Measurements from ENCODE around the gene PRRT4. TPM values are rescaled to one million over a fixed set of nuclear protein-coding genes. Genes with fewer than 3 reads are reported as not detected.

Gene PRRT4
- total RNA-seq, 4 donors from 2014 or later, result 0.40 to 1.2 (median 0.82) TPM

- TF ChIP-seq POLR2AphosphoS5 (IDR thresholded peaks at IDR 0.05) (no peak), POLR2A (IDR thresholded peaks at IDR 0.05) (no peak), CTCF (IDR thresholded peaks at IDR 0.05) (no peak), EP300 (IDR thresholded peaks at IDR 0.05) (no peak)
- no peaks in the 10 kb centered on the region for H3K9me3 ChIP-seq
- 64 to 74% methylated on average over 10 of the region's 10 CpGs for WGBS, 2 donors (ENCODE audit: low coverage in 1 of 2)
- no peak overlapping the region for H3K27ac ChIP-seq
- H3K27me3 ChIP-seq, result no peaks in the 10 kb centered on the region
- no peak for ATAC-seq
- H3K36me3 ChIP-seq, result peaks cover 0 to 100% of the 10 kb centered on the region in 2 donors
- H3K4me1 ChIP-seq, result no peaks in the 10 kb centered on the region
- H3K4me3 ChIP-seq, result no peak overlapping the region
Observed at GRCh38 chr7:128323459-128324367, 37.8 kb downstream of the PRRT4 start.

- H3K36me3 ChIP-seq, result peaks cover 0 to 99% of the 10 kb centered on the region in 2 donors
- H3K27me3 ChIP-seq, result no peaks in the 10 kb centered on the region
- H3K4me3 ChIP-seq, result no peak overlapping the region
- no peaks in the 10 kb centered on the region for H3K9me3 ChIP-seq
- no peak overlapping the region for H3K27ac ChIP-seq
- no peaks in the 10 kb centered on the region for H3K4me1 ChIP-seq
- TF ChIP-seq EP300 (IDR thresholded peaks at IDR 0.05) (no peak), POLR2AphosphoS5 (IDR thresholded peaks at IDR 0.05) (no peak), CTCF (IDR thresholded peaks at IDR 0.05) (no peak), POLR2A (IDR thresholded peaks at IDR 0.05) (no peak)
- ATAC-seq, result no peak
Observed at GRCh38 chr7:128323040-128323439, 38.5 kb downstream of the PRRT4 start.

- H3K27me3 ChIP-seq, result no peaks in the 10 kb centered on the region
- no peaks in the 10 kb centered on the region for H3K4me1 ChIP-seq
- H3K36me3 ChIP-seq, result peaks cover under 1 to 99% of the 10 kb centered on the region in 2 donors
- ATAC-seq, result no peak
- no peak for TF ChIP-seq EP300 (IDR thresholded peaks at IDR 0.05)
- peak in 1 of 4 experiments; percentile 18 for TF ChIP-seq CTCF (IDR thresholded peaks at IDR 0.05)
- no peak overlapping the region for H3K4me3 ChIP-seq
- WGBS, 2 donors (ENCODE audit: low coverage in 1 of 2), result 66% methylated on average over 3 of the region's 3 CpGs
- H3K27ac ChIP-seq, result no peak overlapping the region
- no peaks in the 10 kb centered on the region for H3K9me3 ChIP-seq
Observed at GRCh38 chr7:128322040-128322643, 39.3 kb downstream of the PRRT4 start.

- WGBS, 2 donors (ENCODE audit: low coverage in 1 of 2), result 90 to 91% methylated on average over 3 to 4 of the region's 5 CpGs
- no peak for ATAC-seq
- H3K9me3 ChIP-seq, result no peaks in the 10 kb centered on the region
- no peak for TF ChIP-seq POLR2A (IDR thresholded peaks at IDR 0.05)
- TF ChIP-seq POLR2AphosphoS5 (IDR thresholded peaks at IDR 0.05), result no peak
- no peak for TF ChIP-seq CTCF (IDR thresholded peaks at IDR 0.05)
- TF ChIP-seq EP300 (IDR thresholded peaks at IDR 0.05), result no peak
- H3K27me3 ChIP-seq, result no peaks in the 10 kb centered on the region
- no peaks in the 10 kb centered on the region for H3K4me1 ChIP-seq
- H3K36me3 ChIP-seq, result peaks cover 4 to 99% of the 10 kb centered on the region in 2 donors
- H3K27ac ChIP-seq, result no peak overlapping the region
- H3K4me3 ChIP-seq, result no peak overlapping the region
Observed at GRCh38 chr7:128321044-128321422, 40.5 kb downstream of the PRRT4 start.

GRCh38 chr7:128318691-128319090, 42.8 kb downstream of the PRRT4 start:
- Histone ChIP-seq H3K27ac (no peak overlapping the region), H3K4me1 (no peaks in the 10 kb centered on the region), H3K27me3 (no peaks in the 10 kb centered on the region), H3K4me3 (no peak overlapping the region), H3K9me3 (no peaks in the 10 kb centered on the region), H3K36me3 (peaks cover 4 to 99% of the 10 kb centered on the region in 2 donors)
- ATAC-seq, result no peak
- no peak for TF ChIP-seq CTCF (IDR thresholded peaks at IDR 0.05)
- no peak for TF ChIP-seq POLR2AphosphoS5 (IDR thresholded peaks at IDR 0.05)
- no peak for TF ChIP-seq POLR2A (IDR thresholded peaks at IDR 0.05)
- TF ChIP-seq EP300 (IDR thresholded peaks at IDR 0.05), result no peak
- 83% methylated on average over 5 of the region's 5 CpGs for WGBS, 2 donors (ENCODE audit: low coverage in 1 of 2)

Data from gastroesophageal sphincter (tissue), 4 donors.